OCI-LY7 (cell line): Measurements from ENCODE around the gene SOD3. TPM values are rescaled to one million over a fixed set of nuclear protein-coding genes. Genes with fewer than 3 reads are reported as not detected.

Experiments used
- BruUV-seq: library from RNA; stranded (reverse); fragments of 400-500 nt; replicated peaks from 2 replicates; lab custom pipeline; 2021; lab: Mats Ljungman, UMichigan
- CTCF ChIA-PET: fragments of 300-600 bp; sonication (Branson Sonifier 250); formaldehyde crosslinking; loops from one replicate; lab custom pipeline; 2022; ENCODE audit warnings: antibody characterized with exemption; ENCODE audit not compliant: unreplicated experiment; lab: Charles Lee
- POLR2A ChIA-PET: fragments of 300-600 bp; sonication (Branson Sonifier 250); formaldehyde crosslinking; loops from one replicate; lab custom pipeline; 2022; ENCODE audit warnings: antibody characterized with exemption; lab: Charles Lee
- DNase-seq: peaks from one replicate; pipeline ENCODE4 v3.0.0-alpha.2; 2015; ENCODE audit warnings: low spot score
- H2AFZ ChIP-seq: fragments of 200-600 bp; sonication (generic), shearing (Covaris generic); 2 replicates; pipeline ENCODE4 v1.6.1; 2014; ENCODE audit warnings: mild to moderate bottlenecking, antibody characterized with exemption, low read length, moderate library complexity
- H3K27ac ChIP-seq: fragments of 200-600 bp; sonication (generic); 2 replicates; pipeline ENCODE4 v1.5.1; 2014; ENCODE audit warnings: mixed run types, low read depth, mild to moderate bottlenecking, moderate library complexity, low read length, inconsistent platforms; ENCODE audit not compliant: poor library complexity, severe bottlenecking
- H3K36me3 ChIP-seq: fragments of 200-600 bp; sonication (generic); 2 replicates; pipeline ENCODE4 v1.6.1; 2014; ENCODE audit warnings: mild to moderate bottlenecking, antibody characterized with exemption, low read length, moderate library complexity, mixed read lengths; ENCODE audit not compliant: insufficient read depth
- H3K4me1 ChIP-seq: fragments of 200-600 bp; sonication (generic); 2 replicates; pipeline ENCODE4 v1.5.1; 2014; ENCODE audit warnings: mild to moderate bottlenecking, low read length; ENCODE audit not compliant: insufficient read depth, poor library complexity, severe bottlenecking
- H3K4me2 ChIP-seq: fragments of 200-600 bp; sonication (generic); 2 replicates; pipeline ENCODE4 v1.6.1; 2014; ENCODE audit warnings: mild to moderate bottlenecking, low read length
- H3K4me3 ChIP-seq: fragments of 200-600 bp; sonication (generic); 2 replicates; pipeline ENCODE4 v1.5.1; 2014; ENCODE audit warnings: mild to moderate bottlenecking, low read depth, low read length; ENCODE audit not compliant: poor library complexity, severe bottlenecking
- H3K79me2 ChIP-seq: fragments of 200-600 bp; sonication (generic); 2 replicates; pipeline ENCODE4 v1.6.1; 2016; ENCODE audit warnings: low read depth, mild to moderate bottlenecking, low read length, moderate library complexity, mixed read lengths; ENCODE audit not compliant: insufficient read depth
- H3K9me2 ChIP-seq: fragments of 200-600 bp; sonication (generic); 2 replicates; pipeline ENCODE4 v1.6.1; 2016; ENCODE audit warnings: mild to moderate bottlenecking, low read length, mixed read lengths; ENCODE audit not compliant: insufficient read depth
- H3K9me3 ChIP-seq: fragments of 200-600 bp; sonication (generic); 2 replicates; pipeline ENCODE4 v1.6.1; 2014; ENCODE audit warnings: mild to moderate bottlenecking, mixed run types, low read length, mixed read lengths
- H4K20me1 ChIP-seq: fragments of 200-600 bp; sonication (generic); 2 replicates; pipeline ENCODE4 v1.6.1; 2014; ENCODE audit warnings: mild to moderate bottlenecking, antibody characterized with exemption, low read length, moderate library complexity, mixed read lengths; ENCODE audit not compliant: insufficient read depth
- CTCF ChIP-seq: fragments of 200-600 bp; sonication (generic); conservative IDR thresholded peaks from 2 replicates; pipeline ENCODE4 v1.5.1; 2014; ENCODE audit warnings: mild to moderate bottlenecking, antibody characterized with exemption, low read length, moderate library complexity, mixed read lengths
- EZH2phosphoT487 ChIP-seq: fragments of 200-600 bp; sonication (generic); IDR thresholded peaks from 2 replicates; pipeline ENCODE4 v1.6.1; 2018; ENCODE audit warnings: low read depth, borderline replicate concordance, mild to moderate bottlenecking, mixed run types, antibody characterized with exemption, low read length, moderate library complexity, mixed read lengths
- intact Hi-C: fragments of 100-400 bp; cut with micrococcal nuclease; formaldehyde crosslinking; loops from one replicate; pipeline ENCODE4 v1.10.0; 2022; ENCODE audit not compliant: unreplicated experiment
- total RNA-seq, 2 experiments: library from RNA; depleted of rRNA in 1 of 2; stranded (reverse); fragments of >200 nt in 1 of 2; shearing (Covaris generic) in 1 of 2; gene quantifications; 2 replicates each; pipeline ENCODE4 v1.2.3, GENCODE V29; 2014 to 2022

SOD3 gene
- total RNA-seq, 2 experiments from 2014 or later: not detected

GRCh38 chr4:24835696-24836095, 40.3 kb downstream of the SOD3 start:
- POLR2A ChIA-PET: no interaction called here
- no peak for DNase-seq
- Histone ChIP-seq H3K27ac (no peak overlapping the region), H3K9me3 (no peaks in the 10 kb centered on the region), H3K9me2 (no peaks in the 10 kb centered on the region), H3K4me1 (no peaks in the 10 kb centered on the region), H3K4me2 (no peak overlapping the region), H4K20me1 (no peaks in the 10 kb centered on the region), H3K79me2 (no peaks in the 10 kb centered on the region), H3K4me3 (no peak overlapping the region), H2AFZ (no peak overlapping the region), H3K36me3 (no peaks in the 10 kb centered on the region)
- intact Hi-C loops: no loop called here
- CTCF ChIA-PET: no interaction called here
- no peak for TF ChIP-seq CTCF
- TF ChIP-seq EZH2phosphoT487: no peak
- BruUV-seq: no TSS peak

GRCh38 chr4:24836661-24837242, 41.4 kb downstream of the SOD3 start:
- H3K79me2 ChIP-seq: no peaks in the 10 kb centered on the region
- H3K9me2 ChIP-seq: no peaks in the 10 kb centered on the region
- H3K4me2 ChIP-seq: no peak overlapping the region
- no peak overlapping the region for H3K27ac ChIP-seq
- TF ChIP-seq CTCF (no peak), EZH2phosphoT487 (no peak)
- CTCF ChIA-PET: no interaction called here
- intact Hi-C loops: no loop called here
- no peaks in the 10 kb centered on the region for H3K4me1 ChIP-seq
- no peak overlapping the region for H2AFZ ChIP-seq
- no peaks in the 10 kb centered on the region for H4K20me1 ChIP-seq
- no TSS peak for BruUV-seq
- H3K4me3 ChIP-seq: no peak overlapping the region
- H3K36me3 ChIP-seq: no peaks in the 10 kb centered on the region
- no peaks in the 10 kb centered on the region for H3K9me3 ChIP-seq
- POLR2A ChIA-PET: no interaction called here
- no peak for DNase-seq

- H2AFZ ChIP-seq: no peak overlapping the region
Measured at GRCh38 chr4:24837336-24837735, 42.0 kb downstream of the SOD3 start.

More at GRCh38 chr4:24837336-24837735, 42.0 kb downstream of the SOD3 start:
- intact Hi-C loops: no loop called here
- Histone ChIP-seq H3K4me1 (no peaks in the 10 kb centered on the region), H3K9me3 (no peaks in the 10 kb centered on the region), H3K79me2 (no peaks in the 10 kb centered on the region), H4K20me1 (no peaks in the 10 kb centered on the region), H3K4me2 (no peak overlapping the region), H3K4me3 (no peak overlapping the region), H3K9me2 (no peaks in the 10 kb centered on the region), H3K36me3 (no peaks in the 10 kb centered on the region), H3K27ac (no peak overlapping the region)
- TF ChIP-seq CTCF (no peak), EZH2phosphoT487 (no peak)
- no peak for DNase-seq
- ChIA-PET CTCF (no interaction called here), POLR2A (no interaction called here)
- BruUV-seq: no TSS peak
